ENCODE measurements around the gene ENOX1.

Gene ENOX1

GRCh38 chr13:43492745-43493144, 294.0 kb downstream of the ENOX1 start:
- no peak for DNase-seq (ENCODE audit: low read depth in 2 of 3, low spot score in 2 of 3)

GRCh38 chr13:43492311-43492710, 294.5 kb downstream of the ENOX1 start:
- no peak for DNase-seq (ENCODE audit: low read depth in 2 of 3, low spot score in 2 of 3)

- DNase-seq (ENCODE audit: low read depth in 2 of 3, low spot score in 2 of 3): no peak
These were observed 297.5 kb downstream of the ENOX1 start for GRCh38 chr13:43489233-43489632.

- no peak for DNase-seq (ENCODE audit: low read depth in 2 of 3, low spot score in 2 of 3)
These were observed 298.9 kb downstream of the ENOX1 start for GRCh38 chr13:43487885-43488284.

GRCh38 chr13:43487461-43487860, 299.3 kb downstream of the ENOX1 start:
- DNase-seq (ENCODE audit: low read depth in 2 of 3, low spot score in 2 of 3): no peak

- no peak for DNase-seq (ENCODE audit: low read depth in 2 of 3, low spot score in 2 of 3)
These were observed 302.1 kb downstream of the ENOX1 start for GRCh38 chr13:43484432-43485225.

- no peak for DNase-seq (ENCODE audit: low read depth in 2 of 3, low spot score in 2 of 3)
These were observed 302.8 kb downstream of the ENOX1 start for GRCh38 chr13:43483930-43484329.

GRCh38 chr13:43482641-43483040, 304.1 kb downstream of the ENOX1 start:
- DNase-seq (ENCODE audit: low read depth in 2 of 3, low spot score in 2 of 3): no peak

- no peak for DNase-seq (ENCODE audit: low read depth in 2 of 3, low spot score in 2 of 3)
These were observed 304.7 kb downstream of the ENOX1 start for GRCh38 chr13:43482026-43482425.

- DNase-seq (ENCODE audit: low read depth in 2 of 3, low spot score in 2 of 3): no peak
These were observed 307.9 kb downstream of the ENOX1 start for GRCh38 chr13:43478902-43479301.

GRCh38 chr13:43478211-43478610, 308.6 kb downstream of the ENOX1 start:
- no peak for DNase-seq (ENCODE audit: low read depth in 2 of 3, low spot score in 2 of 3)

- no peak for DNase-seq (ENCODE audit: low read depth in 2 of 3, low spot score in 2 of 3)
These were observed 311.6 kb downstream of the ENOX1 start for GRCh38 chr13:43475140-43475539.

GRCh38 chr13:43473437-43473836, 313.3 kb downstream of the ENOX1 start:
- DNase-seq (ENCODE audit: low read depth in 2 of 3, low spot score in 2 of 3): no peak

GRCh38 chr13:43472980-43473379, 313.8 kb downstream of the ENOX1 start:
- no peak for DNase-seq (ENCODE audit: low read depth in 2 of 3, low spot score in 2 of 3)

- no peak for DNase-seq (ENCODE audit: low read depth in 2 of 3, low spot score in 2 of 3)
These were observed 314.4 kb downstream of the ENOX1 start for GRCh38 chr13:43472339-43472738.

GRCh38 chr13:43470610-43471009, 316.2 kb downstream of the ENOX1 start:
- no peak for DNase-seq (ENCODE audit: low read depth in 2 of 3, low spot score in 2 of 3)

GRCh38 chr13:43469791-43470190, 317.0 kb downstream of the ENOX1 start:
- DNase-seq (ENCODE audit: low read depth in 2 of 3, low spot score in 2 of 3): no peak

- DNase-seq (ENCODE audit: low read depth in 2 of 3, low spot score in 2 of 3): no peak
These were observed 322.1 kb downstream of the ENOX1 start for GRCh38 chr13:43464578-43465264.

GRCh38 chr13:43448605-43449336, 338.0 kb downstream of the ENOX1 start:
- no peak for DNase-seq (ENCODE audit: low read depth in 2 of 3, low spot score in 2 of 3)

GRCh38 chr13:43446126-43446525, 340.6 kb downstream of the ENOX1 start:
- no peak for DNase-seq (ENCODE audit: low read depth in 2 of 3, low spot score in 2 of 3)

GRCh38 chr13:43445668-43446067, 341.1 kb downstream of the ENOX1 start:
- no peak for DNase-seq (ENCODE audit: low read depth in 2 of 3, low spot score in 2 of 3)

GRCh38 chr13:43444081-43444480, 342.7 kb downstream of the ENOX1 start:
- no peak for DNase-seq (ENCODE audit: low read depth in 2 of 3, low spot score in 2 of 3)

Measured in activated CD8-positive, alpha-beta memory T cell treated with anti-CD3 and anti-CD28 coated beads for 48 hours (primary cell).